ENCODE data around the gene S100Z.
"Not testable (repeated sequence)": the region's sequence is repeated elsewhere in the genome, so short reads cannot be mapped to it uniquely, and the experiment has no call there.

S100Z gene

DNA sequence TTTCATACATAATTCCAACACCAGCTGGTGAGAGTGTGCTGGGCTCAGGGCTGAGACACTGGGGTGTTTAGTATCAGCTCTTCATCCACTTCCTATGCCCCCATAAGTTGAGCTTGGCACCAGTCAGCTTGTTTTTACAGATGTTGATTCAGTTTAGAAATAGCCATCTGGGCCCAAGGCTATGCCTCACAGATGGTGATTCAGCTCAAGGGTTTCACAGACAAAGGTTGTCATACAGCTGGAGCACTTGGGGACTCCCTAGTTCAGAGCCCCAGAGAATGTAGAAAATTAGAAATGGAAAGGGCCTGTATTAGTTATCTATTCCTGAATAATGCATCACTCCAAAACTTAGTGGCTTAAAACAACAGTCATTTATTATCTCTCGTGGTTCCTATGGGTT, 92.8 kb downstream of the S100Z start:
- DNase-seq = peak; percentile 88
- TF ChIP-seq, protein P1, sequence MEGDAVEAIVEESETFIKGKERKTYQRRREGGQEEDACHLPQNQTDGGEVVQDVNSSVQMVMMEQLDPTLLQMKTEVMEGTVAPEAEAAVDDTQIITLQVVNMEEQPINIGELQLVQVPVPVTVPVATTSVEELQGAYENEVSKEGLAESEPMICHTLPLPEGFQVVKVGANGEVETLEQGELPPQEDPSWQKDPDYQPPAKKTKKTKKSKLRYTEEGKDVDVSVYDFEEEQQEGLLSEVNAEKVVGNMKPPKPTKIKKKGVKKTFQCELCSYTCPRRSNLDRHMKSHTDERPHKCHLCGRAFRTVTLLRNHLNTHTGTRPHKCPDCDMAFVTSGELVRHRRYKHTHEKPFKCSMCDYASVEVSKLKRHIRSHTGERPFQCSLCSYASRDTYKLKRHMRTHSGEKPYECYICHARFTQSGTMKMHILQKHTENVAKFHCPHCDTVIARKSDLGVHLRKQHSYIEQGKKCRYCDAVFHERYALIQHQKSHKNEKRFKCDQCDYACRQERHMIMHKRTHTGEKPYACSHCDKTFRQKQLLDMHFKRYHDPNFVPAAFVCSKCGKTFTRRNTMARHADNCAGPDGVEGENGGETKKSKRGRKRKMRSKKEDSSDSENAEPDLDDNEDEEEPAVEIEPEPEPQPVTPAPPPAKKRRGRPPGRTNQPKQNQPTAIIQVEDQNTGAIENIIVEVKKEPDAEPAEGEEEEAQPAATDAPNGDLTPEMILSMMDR (IDR thresholded peaks at IDR 0.05; ENCODE audit: low read depth, low read length, missing control alignments) = no peak
- in situ Hi-C loops (cut with HindIII; ENCODE audit: low pct_ligation_motif_present, low sequenced_read_pairs) = no loop called here
- Histone ChIP-seq H3K36me3 (replicated peaks) (no peaks in the 10 kb centered on the region), H3K4me3 (ENCODE audit: low read depth, low read length) (no peak overlapping the region), H3K27ac (peak overlapping the region; percentile 95), H3K27me3 (replicated peaks) (no peaks in the 10 kb centered on the region)

DNA sequence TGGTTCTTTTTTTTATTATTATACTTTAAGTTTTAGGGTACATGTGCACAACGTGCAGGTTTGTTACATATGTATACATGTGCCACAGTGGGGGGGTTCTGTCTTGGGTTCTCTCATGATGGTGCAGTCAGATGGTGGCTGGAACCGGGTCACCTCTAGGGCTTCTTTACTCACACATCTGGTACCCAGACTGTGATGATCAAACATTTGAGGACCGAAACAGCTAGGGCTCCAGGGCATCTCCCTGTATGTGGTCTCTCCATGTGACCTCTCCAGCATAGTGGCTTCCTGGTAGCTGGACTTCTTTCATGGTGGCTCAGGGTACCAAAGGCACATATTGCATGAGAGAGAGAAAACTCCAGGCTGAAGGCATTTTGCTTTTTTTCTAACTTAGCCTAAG, 93.2 kb downstream of the S100Z start:
- Histone ChIP-seq H3K4me3 (ENCODE audit: low read depth, low read length) (no peak overlapping the region), H3K27ac (peak overlapping the region; percentile 95), H3K36me3 (replicated peaks) (no peaks in the 10 kb centered on the region), H3K27me3 (replicated peaks) (no peaks in the 10 kb centered on the region)
- peak; percentile 9 for DNase-seq
- TF ChIP-seq, protein P1 (IDR thresholded peaks at IDR 0.05; ENCODE audit: low read depth, low read length, missing control alignments) = no peak
- in situ Hi-C loops (cut with HindIII; ENCODE audit: low pct_ligation_motif_present, low sequenced_read_pairs) = no loop called here

DNA sequence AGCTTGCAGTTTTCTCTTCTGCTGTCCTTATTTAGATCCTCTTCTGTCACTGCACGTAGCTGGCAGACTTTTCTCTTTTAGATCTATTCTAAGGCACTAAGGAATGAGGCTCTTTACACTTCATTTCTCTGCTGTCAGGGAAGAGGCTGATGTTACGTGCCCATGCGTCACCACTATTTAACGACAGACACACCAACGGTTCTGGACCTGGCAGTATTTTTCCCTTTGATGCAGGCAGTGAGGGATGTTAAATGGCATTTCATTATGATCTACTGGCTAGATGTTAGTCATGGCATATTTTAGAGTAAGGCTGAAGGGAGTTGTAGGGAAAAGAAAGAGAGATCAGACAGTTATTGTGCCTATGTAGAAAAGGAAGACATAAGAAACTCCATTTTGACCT, 94.8 kb downstream of the S100Z start:
- no peak overlapping the region for H3K27ac ChIP-seq
- no peaks in the 10 kb centered on the region for H3K27me3 ChIP-seq (replicated peaks)
- in situ Hi-C loops (cut with HindIII; ENCODE audit: low pct_ligation_motif_present, low sequenced_read_pairs) = no loop called here
- no peak overlapping the region for H3K4me3 ChIP-seq (ENCODE audit: low read depth, low read length)
- no peak for DNase-seq
- TF ChIP-seq, protein P1 (IDR thresholded peaks at IDR 0.05; ENCODE audit: low read depth, low read length, missing control alignments) = no peak
- no peaks in the 10 kb centered on the region for H3K36me3 ChIP-seq (replicated peaks)

DNA sequence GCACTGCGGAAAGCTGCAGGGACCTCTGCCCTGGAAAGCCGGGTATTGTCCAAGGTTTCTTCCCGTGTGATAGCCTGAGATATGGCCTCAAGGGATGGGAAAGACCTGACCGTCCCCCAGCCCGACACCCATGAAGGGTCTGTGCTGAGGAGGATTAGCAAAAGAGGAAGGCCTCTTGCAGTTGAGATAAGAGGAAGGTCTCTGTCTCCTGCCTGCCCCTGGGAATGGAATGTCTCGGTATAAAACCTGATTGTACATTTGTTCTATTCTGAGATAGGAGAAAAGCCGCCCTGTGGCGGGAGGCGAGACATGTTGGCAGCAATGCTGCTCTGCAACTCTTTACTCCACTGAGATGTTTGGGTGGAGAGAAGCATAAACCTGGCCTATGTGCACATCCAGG, 95.4 kb downstream of the S100Z start:
- H3K27me3 ChIP-seq (replicated peaks); H3K27ac ChIP-seq; DNase-seq; H3K36me3 ChIP-seq (replicated peaks); in situ Hi-C loops (cut with HindIII; ENCODE audit: low pct_ligation_motif_present, low sequenced_read_pairs); H3K4me3 ChIP-seq (ENCODE audit: low read depth, low read length): not testable (repeated sequence)

DNA sequence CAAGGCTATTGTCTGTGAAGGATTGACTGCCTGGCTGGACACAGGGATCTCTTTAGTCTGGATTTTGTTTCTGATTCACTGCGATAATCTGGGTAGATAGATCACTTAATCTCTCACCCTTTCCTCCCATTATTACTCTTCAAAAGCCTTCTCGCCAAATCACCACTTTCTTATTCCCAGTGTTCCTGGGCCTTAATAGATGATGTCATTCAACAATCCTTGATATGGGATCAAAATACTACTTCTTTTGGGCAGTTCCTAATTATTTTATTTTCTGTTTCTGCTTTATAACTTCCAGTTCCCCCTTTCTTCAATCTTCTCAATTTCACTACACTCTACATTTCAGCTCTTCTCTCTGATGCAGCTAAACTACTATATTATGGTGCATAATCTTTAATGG, 96.3 kb downstream of the S100Z start:
- H3K36me3 ChIP-seq (replicated peaks) = no peaks in the 10 kb centered on the region
- TF ChIP-seq, protein P1 (IDR thresholded peaks at IDR 0.05; ENCODE audit: low read depth, low read length, missing control alignments) = no peak
- H3K4me3 ChIP-seq (ENCODE audit: low read depth, low read length) = no peak overlapping the region
- H3K27me3 ChIP-seq (replicated peaks) = no peaks in the 10 kb centered on the region
- no peak overlapping the region for H3K27ac ChIP-seq
- no peak for DNase-seq
- in situ Hi-C loops (cut with HindIII; ENCODE audit: low pct_ligation_motif_present, low sequenced_read_pairs) = no loop called here

DNA sequence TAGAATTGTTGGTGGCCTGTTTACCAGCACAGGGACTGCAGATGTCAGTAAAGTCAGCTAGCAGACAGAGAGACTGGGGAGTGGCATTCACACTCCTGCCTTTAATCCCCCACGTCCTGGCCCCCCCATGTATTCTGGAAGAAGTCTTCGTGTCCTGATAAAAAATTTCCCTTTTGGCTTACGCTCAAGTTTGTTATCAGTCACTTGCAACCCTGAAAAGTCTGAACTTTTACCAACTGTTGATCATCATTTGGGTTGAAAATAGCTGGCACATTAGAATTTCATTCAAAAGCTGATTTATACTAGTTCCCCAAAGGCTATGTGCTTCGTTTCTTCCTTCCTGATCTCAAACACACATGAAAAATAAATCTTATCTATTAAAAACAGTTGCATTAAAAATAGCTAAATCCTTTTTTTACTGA, 97.3 kb downstream of the S100Z start:
- Histone ChIP-seq H3K4me3 (ENCODE audit: low read depth, low read length) (no peak overlapping the region), H3K27ac (no peak overlapping the region), H3K36me3 (replicated peaks) (no peaks in the 10 kb centered on the region), H3K27me3 (replicated peaks) (no peaks in the 10 kb centered on the region)
- no peak for DNase-seq
- in situ Hi-C loops (cut with HindIII; ENCODE audit: low pct_ligation_motif_present, low sequenced_read_pairs) = no loop called here
- TF ChIP-seq, protein P1 (IDR thresholded peaks at IDR 0.05; ENCODE audit: low read depth, low read length, missing control alignments) = no peak

All from brain microvascular endothelial cell (primary cell).